HG03095 (cell line): ENCODE measurements around the gene KRTAP10-4.
"Not testable (repeated sequence)": the region's sequence is repeated elsewhere in the genome, so short reads cannot be mapped to it uniquely, and the experiment has no call there.

Experiments used
- ATAC-seq: cut with Tn5 transposase; IDR thresholded peaks from one replicate; pipeline ENCODE4 v1.9.1; 2021; ENCODE audit warnings: moderate library complexity; ENCODE audit not compliant: unreplicated experiment

Gene KRTAP10-4

GRCh38 chr21:44578371-44579055 is 5.0 kb downstream of the KRTAP10-4 start:
- no peak for ATAC-seq

- ATAC-seq = no peak
Measured at GRCh38 chr21:44579056-44579832, 5.7 kb downstream of the KRTAP10-4 start.

GRCh38 chr21:44579833-44580144 is 6.3 kb downstream of the KRTAP10-4 start:
- ATAC-seq = no peak

GRCh38 chr21:44580231-44580821 is 6.8 kb downstream of the KRTAP10-4 start, which contains the start of gene KRTAP10-5:
TSS of gene KRTAP10-5 (minus strand) at chr21:44580604. CDS start at chr21:44580578, 26 bp downstream.
- ATAC-seq = not testable (repeated sequence)

GRCh38 chr21:44581158-44581557 is 7.6 kb downstream of the KRTAP10-4 start:
- no peak for ATAC-seq

- no peak for ATAC-seq
Measured at GRCh38 chr21:44582055-44582454, 8.5 kb downstream of the KRTAP10-4 start.

GRCh38 chr21:44583089-44583799 is 9.7 kb downstream of the KRTAP10-4 start:
- ATAC-seq = no peak

- no peak for ATAC-seq
Measured at GRCh38 chr21:44583800-44584147, 10.2 kb downstream of the KRTAP10-4 start.

GRCh38 chr21:44585892-44586291 is 12.4 kb downstream of the KRTAP10-4 start:
- no peak for ATAC-seq

GRCh38 chr21:44589094-44589493 is 15.6 kb downstream of the KRTAP10-4 start:
- no peak for ATAC-seq

- ATAC-seq = no peak
Measured at GRCh38 chr21:44589586-44590305, 16.2 kb downstream of the KRTAP10-4 start.

- ATAC-seq = no peak
Measured at GRCh38 chr21:44590311-44590721, 16.8 kb downstream of the KRTAP10-4 start.

GRCh38 chr21:44590897-44591800 is 17.6 kb downstream of the KRTAP10-4 start:
- not testable (repeated sequence) for ATAC-seq

- not testable (repeated sequence) for ATAC-seq
Measured at GRCh38 chr21:44591801-44592130, 18.2 kb downstream of the KRTAP10-4 start.

- no peak for ATAC-seq
Measured at GRCh38 chr21:44592446-44593311, 19.1 kb downstream of the KRTAP10-4 start, which contains the start of gene KRTAP10-6. TSS of gene KRTAP10-6 (minus strand) at chr21:44592505. CDS start at chr21:44592484, 21 bp downstream.

- ATAC-seq = no peak
Measured at GRCh38 chr21:44593598-44594405, 20.3 kb downstream of the KRTAP10-4 start.

- ATAC-seq = no peak
Measured at GRCh38 chr21:44594406-44594916, 20.9 kb downstream of the KRTAP10-4 start.

- ATAC-seq = no peak
Measured at GRCh38 chr21:44595524-44595923, 22.0 kb downstream of the KRTAP10-4 start.
